ENCODE data around the gene ZC3H10. TPM values are rescaled to one million over a fixed set of nuclear protein-coding genes. Genes with fewer than 3 reads are reported as not detected.

ZC3H10 gene
- total RNA-seq, 1 donor from 2014 or later: 9.5 TPM

- intact Hi-C loops (cut with micrococcal nuclease): loop anchor here (1.0 to 10.0 kb wide), 4 partner anchors 17 to 1745 kb away; partner anchors contain the start of genes CTDSP2, DDIT3 and MBD6
These were observed 15.4 kb upstream of the ZC3H10 start for GRCh38 chr12:56102683-56103065.

GRCh38 chr12:56103066-56103711 lies 14.9 kb upstream of the ZC3H10 start:
- intact Hi-C loops (cut with micrococcal nuclease): loop anchor here (1.0 to 10.0 kb wide), 4 partner anchors 18 to 1744 kb away; partner anchors contain the start of genes CTDSP2, DDIT3 and MBD6

DNA sequence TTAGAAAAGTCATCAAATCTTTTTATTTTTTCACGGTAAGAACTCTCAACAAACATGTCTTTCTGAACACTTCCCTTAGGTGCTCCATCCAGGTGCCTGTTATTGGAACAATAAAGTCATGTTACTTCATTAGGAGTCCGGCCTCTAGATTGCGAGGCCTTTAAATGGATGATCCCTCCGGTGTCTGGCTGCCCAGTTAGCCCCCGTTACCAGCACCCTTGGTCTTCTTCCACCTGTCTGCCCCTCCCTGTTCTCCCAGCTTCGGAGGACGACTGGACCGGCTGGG lies 14.3 kb upstream of the ZC3H10 start:
- intact Hi-C loops (cut with micrococcal nuclease): loop anchor here (1.0 to 10.0 kb wide), 23 partner anchors 13 to 1744 kb away; partner anchors contain the start of genes CS, CTDSP2, DDIT3 and DNAJC14

GRCh38 chr12:56104109-56104814 lies 13.8 kb upstream of the ZC3H10 start, which contains the start of gene PA2G4:
Gene PA2G4, plus strand, starts transcription at chr12:56104559. Its CDS starts 179 bp downstream, at chr12:56104738.
- intact Hi-C loops (cut with micrococcal nuclease): loop anchor here (1.0 to 10.0 kb wide), 21 partner anchors 12 to 1743 kb away; partner anchors contain the start of genes CS, CTDSP2, DDIT3 and DNAJC14

GRCh38 chr12:56104815-56105608 lies 13.1 kb upstream of the ZC3H10 start:
- intact Hi-C loops (cut with micrococcal nuclease): loop anchor here (1.0 to 10.0 kb wide), 21 partner anchors 11 to 1742 kb away; partner anchors contain the start of genes CS, CTDSP2, DDIT3 and DNAJC14

- intact Hi-C loops (cut with micrococcal nuclease): loop anchor here (2.0 to 10.0 kb wide), 2 partner anchors 367 to 1419 kb away; partner anchors contain the start of genes DDIT3 and MBD6
These were observed 12.5 kb upstream of the ZC3H10 start for GRCh38 chr12:56105609-56105902.

DNA sequence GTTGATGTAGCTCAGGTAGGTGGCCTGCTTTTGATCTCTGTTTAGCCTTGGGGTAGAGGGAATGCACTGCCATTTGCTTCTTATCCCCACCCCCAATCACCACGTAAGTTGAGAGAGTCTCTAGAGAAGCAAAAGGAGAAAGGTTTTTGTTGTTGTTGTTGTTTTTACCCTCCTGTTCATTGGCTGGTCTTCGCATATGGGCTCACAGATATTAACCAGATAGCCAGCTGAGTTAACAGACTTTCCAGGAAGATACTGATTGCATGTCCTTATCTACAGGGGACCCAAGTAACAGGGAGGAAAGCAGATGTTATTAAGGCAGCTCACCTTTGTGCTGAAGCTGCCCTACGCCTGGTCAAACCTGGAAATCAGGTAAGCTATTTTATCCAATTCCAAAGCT lies 10.8 kb upstream of the ZC3H10 start:
- intact Hi-C loops (cut with micrococcal nuclease): loop anchor here (10.0 kb wide), 1 partner anchor 1418 kb away; the partner anchor contains the start of genes DDIT3 and MBD6

- intact Hi-C loops (cut with micrococcal nuclease): no loop called here
These were observed 7.5 kb upstream of the ZC3H10 start for GRCh38 chr12:56110571-56110970.

- intact Hi-C loops (cut with micrococcal nuclease): no loop called here
These were observed 4.0 kb upstream of the ZC3H10 start for GRCh38 chr12:56114084-56114483.

DNA sequence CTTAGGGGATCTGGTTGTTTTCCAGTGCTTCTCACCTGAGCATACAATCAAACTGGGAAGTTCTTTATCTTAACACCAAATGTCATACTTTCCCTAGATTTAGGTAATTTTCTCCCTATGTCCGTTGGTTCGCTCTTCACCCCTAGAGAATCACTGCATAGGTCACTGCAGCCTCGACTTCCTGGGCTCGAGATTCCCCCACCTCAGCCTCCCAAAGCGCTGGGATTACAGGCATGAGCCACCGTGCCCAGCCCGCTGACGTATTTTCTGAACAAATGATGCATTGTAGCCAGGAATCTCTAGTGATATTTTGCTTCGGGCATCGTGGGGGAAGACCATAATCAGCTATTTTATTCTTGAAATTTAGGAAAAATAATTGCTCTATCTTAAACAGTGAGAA lies 2.7 kb upstream of the ZC3H10 start:
- intact Hi-C loops (cut with micrococcal nuclease): loop anchor here (5.0 kb wide), 3 partner anchors 972 to 1833 kb away; partner anchors contain the start of genes CBX5, HNRNPA1 and NAB2

- intact Hi-C loops (cut with micrococcal nuclease): loop anchor here (1.0 to 5.0 kb wide), 7 partner anchors 12 to 1834 kb away; partner anchors contain the start of genes CBX5, HNRNPA1, NAB2 and PA2G4
These were observed 1.6 kb upstream of the ZC3H10 start, which contains the start of gene RPL41 for GRCh38 chr12:56116267-56117081. Gene RPL41, plus strand, starts transcription at chr12:56116633.

- intact Hi-C loops (cut with micrococcal nuclease): loop anchor here (5.0 kb wide), 3 partner anchors 970 to 1835 kb away; partner anchors contain the start of genes CBX5, HNRNPA1 and NAB2
These were observed 872 bp upstream of the ZC3H10 start for GRCh38 chr12:56117082-56117706.

DNA sequence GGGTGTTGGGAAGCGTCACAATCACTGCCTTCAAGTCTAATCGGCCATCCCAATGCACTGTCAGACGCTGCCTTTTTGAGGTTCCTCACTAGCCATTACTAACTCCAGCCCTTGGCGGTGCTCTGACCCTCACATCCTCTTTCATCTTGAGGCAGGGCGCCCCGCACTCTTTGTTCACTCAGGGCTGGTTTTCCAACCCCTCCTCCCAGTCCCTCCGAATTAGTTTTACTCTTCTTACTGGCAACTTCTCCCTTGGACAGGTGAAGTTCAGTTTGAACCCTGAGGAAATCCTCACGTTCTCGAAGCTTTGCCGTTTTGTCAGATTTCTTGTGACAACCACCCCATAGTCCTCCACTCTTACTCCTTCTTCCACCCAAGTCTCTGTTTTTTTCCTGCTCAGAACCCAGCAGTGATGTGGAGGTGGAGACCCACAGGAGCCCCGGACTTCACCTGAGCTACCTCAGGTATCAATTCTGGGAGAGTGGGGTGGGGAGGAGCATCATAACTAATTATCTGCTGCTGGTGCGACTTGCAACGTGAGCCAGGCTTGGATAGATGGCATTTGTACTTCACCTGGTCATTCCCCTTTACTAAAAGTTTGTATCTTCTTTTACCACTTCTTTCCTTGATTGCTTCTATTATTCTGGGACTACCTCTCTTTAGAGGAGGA lies 757 bp downstream of the ZC3H10 start:
- intact Hi-C loops (cut with micrococcal nuclease): loop anchor here (1.0 to 5.0 kb wide), 28 partner anchors 7 to 1837 kb away; partner anchors contain the start of genes ANKRD52, CBX5, CDK4 and COQ10A

DNA sequence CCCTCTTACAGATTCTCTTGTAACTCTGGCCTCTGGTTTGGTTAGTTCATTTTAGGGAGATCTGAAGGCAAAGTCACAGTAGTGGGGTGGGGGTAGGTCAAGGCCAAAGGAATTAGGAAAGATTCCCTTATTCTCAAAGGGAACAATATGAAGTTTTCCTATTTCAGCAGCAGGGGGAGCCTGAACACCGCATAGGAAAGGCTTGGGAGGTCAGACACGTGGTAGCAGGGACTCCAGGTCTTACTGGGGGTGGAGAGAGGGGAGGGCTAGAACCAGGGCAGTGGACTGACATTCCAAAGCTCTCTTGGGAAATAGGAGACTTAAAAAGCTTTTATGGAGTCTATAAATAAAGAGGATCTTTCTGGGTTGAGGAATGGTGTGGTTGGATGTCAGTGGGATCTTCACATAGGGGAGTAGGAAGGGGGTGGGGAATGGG lies 1.3 kb downstream of the ZC3H10 start:
- intact Hi-C loops (cut with micrococcal nuclease): loop anchor here (1.0 to 5.0 kb wide), 11 partner anchors 71 to 1837 kb away; partner anchors contain the start of genes ANKRD52, CBX5, CDK4 and HNRNPA1

GRCh38 chr12:56120158-56120846 lies 2.2 kb downstream of the ZC3H10 start:
- intact Hi-C loops (cut with micrococcal nuclease): no loop called here

DNA sequence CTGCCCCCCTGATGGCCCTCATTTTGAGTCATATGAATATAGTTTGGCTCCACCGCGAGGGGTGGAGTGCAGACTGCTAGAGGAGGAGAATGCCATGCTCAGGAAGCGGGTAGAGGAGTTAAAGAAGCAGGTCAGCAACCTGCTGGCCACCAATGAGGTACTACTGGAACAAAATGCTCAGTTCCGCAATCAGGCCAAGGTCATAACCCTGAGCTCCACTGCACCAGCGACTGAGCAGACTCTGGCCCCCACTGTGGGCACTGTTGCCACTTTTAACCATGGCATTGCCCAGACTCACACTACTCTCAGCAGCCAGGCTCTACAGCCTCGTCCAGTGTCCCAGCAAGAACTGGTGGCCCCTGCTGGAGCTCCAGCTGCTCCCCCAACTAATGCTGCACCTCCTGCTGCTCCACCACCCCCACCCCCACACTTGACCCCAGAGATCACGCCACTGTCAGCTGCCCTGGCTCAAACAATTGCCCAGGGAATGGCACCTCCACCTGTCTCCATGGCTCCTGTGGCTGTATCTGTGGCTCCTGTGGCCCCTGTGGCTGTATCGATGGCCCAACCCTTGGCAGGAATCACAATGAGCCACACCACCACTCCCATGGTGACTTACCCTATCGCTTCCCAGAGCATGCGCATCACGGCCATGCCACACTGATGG lies 3.3 kb downstream of the ZC3H10 start:
- intact Hi-C loops (cut with micrococcal nuclease): no loop called here

DNA sequence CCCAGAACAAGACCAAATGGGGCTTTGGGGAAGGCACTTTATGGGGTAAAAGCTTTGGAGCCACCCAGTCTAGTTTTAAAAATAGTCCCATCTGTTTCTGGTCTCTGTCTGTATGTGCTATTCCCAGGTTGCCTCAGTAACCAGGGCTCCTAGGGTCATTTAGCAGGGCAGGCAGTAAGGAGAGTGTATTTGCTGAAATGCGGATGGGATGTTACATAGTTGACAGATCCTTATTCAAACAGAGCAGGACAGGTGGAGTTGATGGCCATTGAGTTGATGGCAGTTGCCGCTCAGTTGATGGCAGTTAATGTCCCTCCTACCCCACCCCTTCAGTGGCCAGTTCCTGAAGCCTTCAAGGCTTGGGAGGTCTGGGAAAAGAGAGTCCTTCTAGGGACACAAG lies 4.6 kb downstream of the ZC3H10 start:
- intact Hi-C loops (cut with micrococcal nuclease): no loop called here

- intact Hi-C loops (cut with micrococcal nuclease): no loop called here
These were observed 6.1 kb downstream of the ZC3H10 start for GRCh38 chr12:56124133-56124532.
